Measurements from ENCODE around the gene CTAG1B. TPM values are rescaled to one million over a fixed set of nuclear protein-coding genes. Genes with fewer than 3 reads are reported as not detected.
"Not testable (repeated sequence)": the region's sequence is repeated elsewhere in the genome, so short reads cannot be mapped to it uniquely, and the experiment has no call there.

CTAG1B gene
- not detected in 2 replicates for total RNA-seq (2014; rRNA removed; shearing (Covaris generic))

GRCh38 chrX:154619182-154619581 is at the start of gene CTAG1B:
Gene CTAG1B (minus strand): TSS chrX:154619282. CDS start chrX:154619218, 64 bp downstream.
- DNase-seq (ENCODE audit: low read depth) = not testable (repeated sequence)

GRCh38 chrX:154661899-154662298 is 42.8 kb upstream of the CTAG1B start:
- DNase-seq (ENCODE audit: low read depth) = no peak

- no peak for DNase-seq (ENCODE audit: low read depth)
Observed at GRCh38 chrX:154661170-154661569, 42.1 kb upstream of the CTAG1B start.

GRCh38 chrX:154660541-154660940 is 41.5 kb upstream of the CTAG1B start:
- DNase-seq (ENCODE audit: low read depth) = no peak

GRCh38 chrX:154658957-154659356 is 39.9 kb upstream of the CTAG1B start:
- no peak for DNase-seq (ENCODE audit: low read depth)

GRCh38 chrX:154658187-154658586 is 39.1 kb upstream of the CTAG1B start:
- no peak for DNase-seq (ENCODE audit: low read depth)

GRCh38 chrX:154657226-154657805 is 38.2 kb upstream of the CTAG1B start:
- no peak for DNase-seq (ENCODE audit: low read depth)

GRCh38 chrX:154655786-154656185 is 36.7 kb upstream of the CTAG1B start:
- no peak for DNase-seq (ENCODE audit: low read depth)

GRCh38 chrX:154655346-154655745 is 36.3 kb upstream of the CTAG1B start:
- DNase-seq (ENCODE audit: low read depth) = no peak

GRCh38 chrX:154654925-154655324 is 35.8 kb upstream of the CTAG1B start:
- DNase-seq (ENCODE audit: low read depth) = no peak

GRCh38 chrX:154654372-154654771 is 35.3 kb upstream of the CTAG1B start:
- no peak for DNase-seq (ENCODE audit: low read depth)

GRCh38 chrX:154653413-154653812 is 34.3 kb upstream of the CTAG1B start, which contains the start of gene CTAG2:
Gene CTAG2 (minus strand): TSS chrX:154653579. CDS start chrX:154653515, 64 bp downstream.
- DNase-seq (ENCODE audit: low read depth) = not testable (repeated sequence)

GRCh38 chrX:154653048-154653401 is 33.9 kb upstream of the CTAG1B start:
- DNase-seq (ENCODE audit: low read depth) = no peak

- DNase-seq (ENCODE audit: low read depth) = no peak
Observed at GRCh38 chrX:154652311-154653047, 33.4 kb upstream of the CTAG1B start.

GRCh38 chrX:154650221-154650510 is 31.1 kb upstream of the CTAG1B start:
- DNase-seq (ENCODE audit: low read depth) = no peak

GRCh38 chrX:154649503-154650220 is 30.6 kb upstream of the CTAG1B start:
- peak; percentile 14 for DNase-seq (ENCODE audit: low read depth)

- no peak for DNase-seq (ENCODE audit: low read depth)
Observed at GRCh38 chrX:154648931-154649330, 29.8 kb upstream of the CTAG1B start.

- not testable (repeated sequence) for DNase-seq (ENCODE audit: low read depth)
Observed at GRCh38 chrX:154645745-154646378, 26.8 kb upstream of the CTAG1B start.

- not testable (repeated sequence) for DNase-seq (ENCODE audit: low read depth)
Observed at GRCh38 chrX:154643708-154644107, 24.6 kb upstream of the CTAG1B start.

GRCh38 chrX:154641740-154642139 is 22.7 kb upstream of the CTAG1B start:
- not testable (repeated sequence) for DNase-seq (ENCODE audit: low read depth)

GRCh38 chrX:154633661-154634060 is 14.6 kb upstream of the CTAG1B start:
- DNase-seq (ENCODE audit: low read depth) = not testable (repeated sequence)

- not testable (repeated sequence) for DNase-seq (ENCODE audit: low read depth)
Observed at GRCh38 chrX:154630949-154631348, 11.9 kb upstream of the CTAG1B start.

Data from RPMI7951 (cell line).